Loucy (cell line): ENCODE results near the gene OR5AP2.

ENCODE experiments used
- CTCF ChIP-seq: fragments of 200-600 bp; sonication (generic); conservative IDR thresholded peaks from 2 replicates; pipeline ENCODE4 v1.5.1; 2014; ENCODE audit warnings: mild to moderate bottlenecking, antibody characterized with exemption, low read length
- EZH2phosphoT487 ChIP-seq: fragments of 200-600 bp; IDR thresholded peaks from 2 replicates; pipeline ENCODE4 v1.6.1; 2018; ENCODE audit warnings: antibody characterized with exemption, mild to moderate bottlenecking, moderate library complexity, borderline replicate concordance

- TF ChIP-seq CTCF, result no peak
- TF ChIP-seq EZH2phosphoT487, result no peak
Measured at GRCh38 chr11:56611174-56611573, 31.1 kb downstream of the OR5AP2 start.
